HepG2 (cell line): ENCODE results near the gene NAT14. TPM values are rescaled to one million over a fixed set of nuclear protein-coding genes. Genes with fewer than 3 reads are reported as not detected.

ENCODE experiments used
- ASH2L ChIP-seq: fragments of 300-600, 200-600 bp; sonication (generic); IDR thresholded peaks from 2 replicates; pipeline ENCODE4 v1.7.0; 2017; ENCODE audit warnings: low read depth, mild to moderate bottlenecking, moderate library complexity, mixed read lengths, low read length; ENCODE audit not compliant: insufficient read length
- ATF7 ChIP-seq, 2 experiments: fragments of 450-650 bp in 1 of 2; sonication (generic) in 1 of 2; formaldehyde crosslinking in 1 of 2; IDR thresholded peaks; 2 replicates each; pipeline versions ENCODE4 v1.4.0 to v1.6.1; 2016 to 2020; ENCODE audit warnings: antibody characterized with exemption in 1 of 2, mild to moderate bottlenecking in 1 of 2, missing genetic modification reagents in 1 of 2
- ATF7-NPFF ChIP-seq: sonication (generic); formaldehyde crosslinking; IDR thresholded peaks from 2 replicates; pipeline ENCODE4 v1.8.1; 2023; ENCODE audit warnings: mild to moderate bottlenecking, low read depth, missing genetic modification reagents, moderate library complexity
- FOXK1 ChIP-seq: sonication (generic); formaldehyde crosslinking; IDR thresholded peaks from 2 replicates; pipeline ENCODE4 v1.4.0; 2020; ENCODE audit warnings: low read depth, missing genetic modification reagents, borderline replicate concordance
- FOXO1 ChIP-seq: sonication (generic); formaldehyde crosslinking; IDR thresholded peaks from 2 replicates; pipeline ENCODE4 v1.4.0; 2020; ENCODE audit warnings: missing genetic modification reagents
- NR1H2 ChIP-seq: sonication (generic); formaldehyde crosslinking; IDR thresholded peaks from 2 replicates; pipeline ENCODE4 v1.8.1; 2022; ENCODE audit warnings: low read depth, missing genetic modification reagents, borderline replicate concordance
- PHF21A ChIP-seq: sonication (generic); formaldehyde crosslinking; IDR thresholded peaks from 2 replicates; pipeline ENCODE4 v1.5.0; 2020; ENCODE audit warnings: mild to moderate bottlenecking, missing genetic modification reagents
- SNRNP70 ChIP-seq: fragments of 200-400 bp; formaldehyde crosslinking; IDR thresholded peaks from 2 replicates; pipeline ENCODE4 v1.6.1; 2017; ENCODE audit warnings: mild to moderate bottlenecking, low read depth, low read length, moderate library complexity
- STAG1 ChIP-seq: sonication (generic); formaldehyde crosslinking; IDR thresholded peaks from 2 replicates; pipeline ENCODE4 v1.4.0; 2020; ENCODE audit warnings: missing genetic modification reagents
- ZC3H4 ChIP-seq: sonication (generic); formaldehyde crosslinking; IDR thresholded peaks from 2 replicates; pipeline ENCODE4 v1.4.0; 2020; ENCODE audit warnings: missing genetic modification reagents, borderline replicate concordance
- ZNF317 ChIP-seq: sonication (generic); formaldehyde crosslinking; IDR thresholded peaks from 2 replicates; pipeline ENCODE4 v1.5.0; 2020; ENCODE audit warnings: mild to moderate bottlenecking, missing genetic modification reagents
- ZNF33B ChIP-seq: sonication (generic); formaldehyde crosslinking; IDR thresholded peaks from 2 replicates; pipeline ENCODE4 v1.5.1; 2020; ENCODE audit warnings: mild to moderate bottlenecking, missing genetic modification reagents
- polyA plus RNA-seq, 8 experiments: library from polyadenylated mRNA; depleted of rRNA in 3 of 8; stranded (reverse) in 7 of 8; unstranded in 1 of 8; fragments of >200 nt; fragmentation: Illumina TruSeq in 4 of 8; extraction: Trizol in 4 of 8; gene quantifications; 2 replicates each; pipeline versions ENCODE4 v1.2.1 to v1.2.3, GENCODE V29; 2011 to 2016; ENCODE audit warnings: low read depth in 4 of 8, missing spikeins in 1 of 8, mixed read lengths in 1 of 8; ENCODE audit not compliant: insufficient read depth in 1 of 8
- total RNA-seq, 5 experiments: library from RNA; depleted of rRNA; stranded (reverse); fragments of >200 nt; fragmentation: Illumina TruSeq; extraction: Trizol; gene quantifications; 2 replicates each; pipeline ENCODE4 v1.2.3, GENCODE V29; 2016; ENCODE audit warnings: low read depth in 1 of 5
- TF ChIP-seq, protein P1 (sequence below): sonication (generic); formaldehyde crosslinking; IDR thresholded peaks from 2 replicates; pipeline ENCODE4 v1.4.0; 2020; ENCODE audit warnings: missing genetic modification reagents
- TF ChIP-seq, protein P2 (sequence below): sonication (generic); formaldehyde crosslinking; IDR thresholded peaks from 2 replicates; pipeline ENCODE4 v1.4.0; 2020; ENCODE audit warnings: missing genetic modification reagents, borderline replicate concordance
- TF ChIP-seq, protein P3 (sequence below): sonication (generic); formaldehyde crosslinking; conservative IDR thresholded peaks from 2 replicates; pipeline ENCODE4 v1.8.0; 2022; ENCODE audit warnings: missing genetic modification reagents
- TF ChIP-seq, protein P4 (sequence below): sonication (generic); formaldehyde crosslinking; IDR thresholded peaks from 2 replicates; pipeline ENCODE4 v1.4.0; 2020; ENCODE audit warnings: missing genetic modification reagents
- TF ChIP-seq, protein P5 (sequence below): sonication (generic); formaldehyde crosslinking; IDR thresholded peaks from 2 replicates; pipeline ENCODE4 v1.8.1; 2023; ENCODE audit warnings: mild to moderate bottlenecking, missing genetic modification reagents, borderline replicate concordance

Gene NAT14
- total and polyA plus RNA-seq, 2 of the 13 experiments (the other 11 are each of a cell fraction or from before 2014, with no cell fraction given) = 20.7 to 22.3 TPM

DNA sequence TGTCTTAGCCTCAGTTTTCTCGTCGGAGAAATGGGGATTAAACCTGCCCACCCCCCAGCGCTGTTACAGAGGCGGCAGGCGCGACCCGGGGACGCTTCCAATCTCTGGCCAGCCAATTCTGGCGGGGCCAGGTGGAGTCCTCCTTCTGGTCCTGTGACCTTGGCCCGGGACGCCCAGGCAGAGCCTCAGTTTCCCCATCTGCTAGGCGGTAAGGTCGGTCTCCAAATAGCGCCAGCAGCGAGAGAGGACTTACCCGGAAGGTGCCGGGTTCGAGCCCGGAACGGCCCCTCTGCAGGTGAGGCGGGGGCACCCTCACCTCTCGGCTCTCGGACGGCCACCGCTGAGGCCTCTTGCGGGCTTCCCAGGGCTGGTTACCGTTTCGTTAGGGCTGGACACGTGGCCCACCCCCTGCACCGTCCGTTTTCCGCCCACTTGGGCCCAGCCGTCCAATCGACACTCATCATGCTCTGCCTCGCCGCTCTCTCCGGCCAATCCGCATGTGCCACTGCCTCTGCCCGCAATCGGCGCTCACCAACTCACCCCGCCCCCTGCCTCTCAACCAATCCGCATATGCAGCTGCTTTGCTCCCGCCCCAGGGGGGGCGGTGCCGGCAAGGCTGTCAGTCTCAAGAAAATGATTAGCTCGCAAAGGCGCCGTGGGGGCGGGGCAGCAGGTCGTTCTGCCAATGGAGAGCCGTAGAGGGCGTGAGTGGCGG lies 23.6 kb upstream of the NAT14 start, which contains the start of gene ISOC2 (continued):
- TF ChIP-seq ASH2L (peak; percentile 73), ATF7 (IDR thresholded peaks at IDR 0.05) (no peak), ATF7 (CRISPR knock-in tag; IDR thresholded peaks at IDR 0.05) (no peak), FOXO1 (CRISPR knock-in tag) (no peak), NR1H2 (CRISPR knock-in tag) (no peak), PHF21A (CRISPR knock-in tag) (peak; percentile 33; the same call in 1 of the 2 replicates), FOXK1 (no peak), ZC3H4 (CRISPR knock-in tag) (no peak), ATF7-NPFF (CRISPR knock-in tag) (peak; percentile 29), STAG1 (no peak), ZNF317 (CRISPR knock-in tag) (peak; percentile 41; the same call in 1 of the 2 replicates), SNRNP70 (no peak), ZNF33B (CRISPR knock-in tag) (no peak)
- TF ChIP-seq, protein P1, sequence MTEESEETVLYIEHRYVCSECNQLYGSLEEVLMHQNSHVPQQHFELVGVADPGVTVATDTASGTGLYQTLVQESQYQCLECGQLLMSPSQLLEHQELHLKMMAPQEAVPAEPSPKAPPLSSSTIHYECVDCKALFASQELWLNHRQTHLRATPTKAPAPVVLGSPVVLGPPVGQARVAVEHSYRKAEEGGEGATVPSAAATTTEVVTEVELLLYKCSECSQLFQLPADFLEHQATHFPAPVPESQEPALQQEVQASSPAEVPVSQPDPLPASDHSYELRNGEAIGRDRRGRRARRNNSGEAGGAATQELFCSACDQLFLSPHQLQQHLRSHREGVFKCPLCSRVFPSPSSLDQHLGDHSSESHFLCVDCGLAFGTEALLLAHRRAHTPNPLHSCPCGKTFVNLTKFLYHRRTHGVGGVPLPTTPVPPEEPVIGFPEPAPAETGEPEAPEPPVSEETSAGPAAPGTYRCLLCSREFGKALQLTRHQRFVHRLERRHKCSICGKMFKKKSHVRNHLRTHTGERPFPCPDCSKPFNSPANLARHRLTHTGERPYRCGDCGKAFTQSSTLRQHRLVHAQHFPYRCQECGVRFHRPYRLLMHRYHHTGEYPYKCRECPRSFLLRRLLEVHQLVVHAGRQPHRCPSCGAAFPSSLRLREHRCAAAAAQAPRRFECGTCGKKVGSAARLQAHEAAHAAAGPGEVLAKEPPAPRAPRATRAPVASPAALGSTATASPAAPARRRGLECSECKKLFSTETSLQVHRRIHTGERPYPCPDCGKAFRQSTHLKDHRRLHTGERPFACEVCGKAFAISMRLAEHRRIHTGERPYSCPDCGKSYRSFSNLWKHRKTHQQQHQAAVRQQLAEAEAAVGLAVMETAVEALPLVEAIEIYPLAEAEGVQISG = peak; percentile 59
- TF ChIP-seq, protein P2, sequence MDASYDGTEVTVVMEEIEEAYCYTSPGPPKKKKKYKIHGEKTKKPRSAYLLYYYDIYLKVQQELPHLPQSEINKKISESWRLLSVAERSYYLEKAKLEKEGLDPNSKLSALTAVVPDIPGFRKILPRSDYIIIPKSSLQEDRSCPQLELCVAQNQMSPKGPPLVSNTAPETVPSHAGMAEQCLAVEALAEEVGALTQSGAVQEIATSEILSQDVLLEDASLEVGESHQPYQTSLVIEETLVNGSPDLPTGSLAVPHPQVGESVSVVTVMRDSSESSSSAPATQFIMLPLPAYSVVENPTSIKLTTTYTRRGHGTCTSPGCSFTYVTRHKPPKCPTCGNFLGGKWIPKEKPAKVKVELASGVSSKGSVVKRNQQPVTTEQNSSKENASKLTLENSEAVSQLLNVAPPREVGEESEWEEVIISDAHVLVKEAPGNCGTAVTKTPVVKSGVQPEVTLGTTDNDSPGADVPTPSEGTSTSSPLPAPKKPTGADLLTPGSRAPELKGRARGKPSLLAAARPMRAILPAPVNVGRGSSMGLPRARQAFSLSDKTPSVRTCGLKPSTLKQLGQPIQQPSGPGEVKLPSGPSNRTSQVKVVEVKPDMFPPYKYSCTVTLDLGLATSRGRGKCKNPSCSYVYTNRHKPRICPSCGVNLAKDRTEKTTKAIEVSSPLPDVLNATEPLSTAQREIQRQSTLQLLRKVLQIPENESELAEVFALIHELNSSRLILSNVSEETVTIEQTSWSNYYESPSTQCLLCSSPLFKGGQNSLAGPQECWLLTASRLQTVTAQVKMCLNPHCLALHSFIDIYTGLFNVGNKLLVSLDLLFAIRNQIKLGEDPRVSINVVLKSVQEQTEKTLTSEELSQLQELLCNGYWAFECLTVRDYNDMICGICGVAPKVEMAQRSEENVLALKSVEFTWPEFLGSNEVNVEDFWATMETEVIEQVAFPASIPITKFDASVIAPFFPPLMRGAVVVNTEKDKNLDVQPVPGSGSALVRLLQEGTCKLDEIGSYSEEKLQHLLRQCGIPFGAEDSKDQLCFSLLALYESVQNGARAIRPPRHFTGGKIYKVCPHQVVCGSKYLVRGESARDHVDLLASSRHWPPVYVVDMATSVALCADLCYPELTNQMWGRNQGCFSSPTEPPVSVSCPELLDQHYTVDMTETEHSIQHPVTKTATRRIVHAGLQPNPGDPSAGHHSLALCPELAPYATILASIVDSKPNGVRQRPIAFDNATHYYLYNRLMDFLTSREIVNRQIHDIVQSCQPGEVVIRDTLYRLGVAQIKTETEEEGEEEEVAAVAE (CRISPR knock-in tag) = peak; percentile 79; the same call in 1 of the 2 replicates
- TF ChIP-seq, protein P3, sequence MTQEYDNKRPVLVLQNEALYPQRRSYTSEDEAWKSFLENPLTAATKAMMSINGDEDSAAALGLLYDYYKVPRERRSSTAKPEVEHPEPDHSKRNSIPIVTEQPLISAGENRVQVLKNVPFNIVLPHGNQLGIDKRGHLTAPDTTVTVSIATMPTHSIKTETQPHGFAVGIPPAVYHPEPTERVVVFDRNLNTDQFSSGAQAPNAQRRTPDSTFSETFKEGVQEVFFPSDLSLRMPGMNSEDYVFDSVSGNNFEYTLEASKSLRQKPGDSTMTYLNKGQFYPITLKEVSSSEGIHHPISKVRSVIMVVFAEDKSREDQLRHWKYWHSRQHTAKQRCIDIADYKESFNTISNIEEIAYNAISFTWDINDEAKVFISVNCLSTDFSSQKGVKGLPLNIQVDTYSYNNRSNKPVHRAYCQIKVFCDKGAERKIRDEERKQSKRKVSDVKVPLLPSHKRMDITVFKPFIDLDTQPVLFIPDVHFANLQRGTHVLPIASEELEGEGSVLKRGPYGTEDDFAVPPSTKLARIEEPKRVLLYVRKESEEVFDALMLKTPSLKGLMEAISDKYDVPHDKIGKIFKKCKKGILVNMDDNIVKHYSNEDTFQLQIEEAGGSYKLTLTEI (CRISPR knock-in tag) = no peak
- TF ChIP-seq, protein P4, sequence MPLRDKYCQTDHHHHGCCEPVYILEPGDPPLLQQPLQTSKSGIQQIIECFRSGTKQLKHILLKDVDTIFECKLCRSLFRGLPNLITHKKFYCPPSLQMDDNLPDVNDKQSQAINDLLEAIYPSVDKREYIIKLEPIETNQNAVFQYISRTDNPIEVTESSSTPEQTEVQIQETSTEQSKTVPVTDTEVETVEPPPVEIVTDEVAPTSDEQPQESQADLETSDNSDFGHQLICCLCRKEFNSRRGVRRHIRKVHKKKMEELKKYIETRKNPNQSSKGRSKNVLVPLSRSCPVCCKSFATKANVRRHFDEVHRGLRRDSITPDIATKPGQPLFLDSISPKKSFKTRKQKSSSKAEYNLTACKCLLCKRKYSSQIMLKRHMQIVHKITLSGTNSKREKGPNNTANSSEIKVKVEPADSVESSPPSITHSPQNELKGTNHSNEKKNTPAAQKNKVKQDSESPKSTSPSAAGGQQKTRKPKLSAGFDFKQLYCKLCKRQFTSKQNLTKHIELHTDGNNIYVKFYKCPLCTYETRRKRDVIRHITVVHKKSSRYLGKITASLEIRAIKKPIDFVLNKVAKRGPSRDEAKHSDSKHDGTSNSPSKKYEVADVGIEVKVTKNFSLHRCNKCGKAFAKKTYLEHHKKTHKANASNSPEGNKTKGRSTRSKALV (CRISPR knock-in tag) = no peak
- TF ChIP-seq, protein P5, sequence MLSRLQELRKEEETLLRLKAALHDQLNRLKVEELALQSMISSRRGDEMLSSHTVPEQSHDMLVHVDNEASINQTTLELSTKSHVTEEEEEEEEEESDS (CRISPR knock-in tag) = no peak
